Calu3 (cell line): ENCODE measurements around the gene SMCP. TPM values are rescaled to one million over a fixed set of nuclear protein-coding genes. Genes with fewer than 3 reads are reported as not detected.

ENCODE experiments used
- BruUV-seq: library from RNA; stranded (reverse); fragments of 400-500 nt; replicated peaks from 2 replicates; lab custom pipeline; 2021; lab: Mats Ljungman, UMichigan
- CTCF ChIA-PET: fragments of 300-600 bp; sonication (Branson Sonifier 250); formaldehyde crosslinking; loops from one replicate; lab custom pipeline; 2022; ENCODE audit warnings: antibody characterized with exemption; lab: Charles Lee
- DNase-seq: peaks from one replicate; pipeline ENCODE4 v3.0.0; 2022
- H3K27ac Mint-ChIP-seq: one replicate; pipeline ENCODE4 v1.8.0; 2022; ENCODE audit warnings: mixed read lengths; ENCODE audit not compliant: unreplicated experiment
- H3K27me3 Mint-ChIP-seq: one replicate; pipeline ENCODE4 v1.8.0; 2022; ENCODE audit warnings: mixed read lengths; ENCODE audit not compliant: unreplicated experiment
- H3K36me3 Mint-ChIP-seq: one replicate; pipeline ENCODE4 v1.8.0; 2022; ENCODE audit warnings: mild to moderate bottlenecking, moderate library complexity, mixed read lengths; ENCODE audit not compliant: insufficient read depth, unreplicated experiment
- H3K4me1 Mint-ChIP-seq: one replicate; pipeline ENCODE4 v1.8.0; 2022; ENCODE audit warnings: mild to moderate bottlenecking, low read depth, mixed read lengths; ENCODE audit not compliant: unreplicated experiment
- H3K4me3 Mint-ChIP-seq: one replicate; pipeline ENCODE4 v1.8.0; 2022; ENCODE audit warnings: mild to moderate bottlenecking, low read depth, moderate library complexity, mixed read lengths; ENCODE audit not compliant: unreplicated experiment
- H3K9me3 Mint-ChIP-seq: one replicate; pipeline ENCODE4 v1.8.0; 2022; ENCODE audit warnings: low read depth, mixed read lengths; ENCODE audit not compliant: unreplicated experiment
- CTCF ChIP-seq: fragments of 200-600 bp; IDR thresholded peaks from one replicate; pipeline ENCODE4 v1.8.0; 2022; ENCODE audit warnings: antibody characterized with exemption; ENCODE audit not compliant: unreplicated experiment
- intact Hi-C: fragments of 100-400 bp; cut with micrococcal nuclease; formaldehyde crosslinking; loops from one replicate; pipeline ENCODE4 v1.10.0; 2022; ENCODE audit not compliant: unreplicated experiment
- total RNA-seq: library from RNA; stranded (reverse); gene quantifications from 2 replicates; pipeline ENCODE4 v1.2.3, GENCODE V29; 2022

The SMCP gene
- total RNA-seq, 1 experiment from 2014 or later = not detected

- BruUV-seq = no TSS peak
- no peak for DNase-seq
- Mint-ChIP-seq H3K27me3 (no peaks in the 10 kb centered on the region), H3K27ac (no peak overlapping the region), H3K4me1 (peaks cover 10% of the 10 kb centered on the region), H3K4me3 (no peak overlapping the region), H3K36me3 (no peaks in the 10 kb centered on the region), H3K9me3 (peaks cover 11% of the 10 kb centered on the region)
- TF ChIP-seq CTCF = no peak
- intact Hi-C loops = no loop called here
- CTCF ChIA-PET = no interaction called here
Observed at GRCh38 chr1:152924191-152924590, 46.1 kb downstream of the SMCP start.

GRCh38 chr1:152926091-152926490 lies 48.0 kb downstream of the SMCP start:
- H3K4me3 Mint-ChIP-seq = no peak overlapping the region
- H3K36me3 Mint-ChIP-seq = no peaks in the 10 kb centered on the region
- H3K27ac Mint-ChIP-seq = no peak overlapping the region
- CTCF ChIA-PET = interaction anchor here (0.5 to 1.6 kb wide), 5 partner anchors 8 to 1219 kb away, joined by 3 to 12 read pairs (median 3); no protein-coding TSS in a partner anchor
- TF ChIP-seq CTCF = peak; percentile 43
- intact Hi-C loops = loop anchor here (2.0 to 5.0 kb wide), 2 partner anchors 55 to 274 kb away; no protein-coding TSS in a partner anchor
- H3K9me3 Mint-ChIP-seq = peaks cover 11% of the 10 kb centered on the region
- no TSS peak for BruUV-seq
- no peaks in the 10 kb centered on the region for H3K27me3 Mint-ChIP-seq
- no peak for DNase-seq
- peaks cover 13% of the 10 kb centered on the region for H3K4me1 Mint-ChIP-seq

- TF ChIP-seq CTCF = no peak
- Mint-ChIP-seq H3K27me3 (no peaks in the 10 kb centered on the region), H3K36me3 (no peaks in the 10 kb centered on the region), H3K4me1 (peaks cover 21% of the 10 kb centered on the region), H3K27ac (peak overlapping the region; percentile 18), H3K9me3 (peaks cover 11% of the 10 kb centered on the region), H3K4me3 (no peak overlapping the region)
- CTCF ChIA-PET = interaction anchor here (0.6 to 1.0 kb wide), 2 partner anchors 39 to 1212 kb away, joined by 3 to 5 read pairs; no protein-coding TSS in a partner anchor
- intact Hi-C loops = loop anchor here (5.0 kb wide), 1 partner anchor 276 kb away; no protein-coding TSS in a partner anchor
- BruUV-seq = no TSS peak
- no peak for DNase-seq
Observed at GRCh38 chr1:152928671-152929070, 50.5 kb downstream of the SMCP start.

- peaks cover 3% of the 10 kb centered on the region for H3K9me3 Mint-ChIP-seq
- intact Hi-C loops = no loop called here
Observed at GRCh38 chr1:152932170-152932811, 54.2 kb downstream of the SMCP start.

More at GRCh38 chr1:152932170-152932811, 54.2 kb downstream of the SMCP start:
- peaks cover 22% of the 10 kb centered on the region for H3K4me1 Mint-ChIP-seq
- H3K27ac Mint-ChIP-seq = no peak overlapping the region
- H3K27me3 Mint-ChIP-seq = no peaks in the 10 kb centered on the region
- H3K4me3 Mint-ChIP-seq = no peak overlapping the region
- CTCF ChIA-PET = no interaction called here
- DNase-seq = no peak
- TF ChIP-seq CTCF = no peak
- BruUV-seq = no TSS peak
- no peaks in the 10 kb centered on the region for H3K36me3 Mint-ChIP-seq
